SK-N-MC (cell line): ENCODE data around the gene POLG.

Experiments used
- DNase-seq: peaks from one replicate; pipeline ENCODE4 v3.0.0-alpha.2; 2011; ENCODE audit warnings: low read depth, low spot score
- H3K27ac ChIP-seq: fragments of 200-600 bp; sonication (generic); 2 replicates; pipeline ENCODE4 v1.5.1; 2016; ENCODE audit warnings: mixed run types
- H3K36me3 ChIP-seq: fragments of 200-600 bp; sonication (generic); 2 replicates; pipeline ENCODE4 v1.6.1; 2017; ENCODE audit warnings: antibody characterized with exemption, low read length, mixed read lengths; ENCODE audit not compliant: insufficient read depth
- H3K4me3 ChIP-seq: fragments of 200-600 bp; sonication (generic); 2 replicates; pipeline ENCODE4 v1.5.1; 2016
- H3K9ac ChIP-seq: fragments of 200-600 bp; sonication (generic); 2 replicates; pipeline ENCODE4 v1.8.0; 2017; ENCODE audit warnings: mixed run types, mixed read lengths; ENCODE audit not compliant: insufficient read length
- H3K9me3 ChIP-seq: fragments of 200-600 bp; sonication (generic); 2 replicates; pipeline ENCODE4 v1.6.1; 2017; ENCODE audit warnings: low read depth, mild to moderate bottlenecking, antibody characterized with exemption, low read length, moderate library complexity, mixed read lengths
- EZH2 ChIP-seq: fragments of 200-600 bp; sonication (generic); IDR thresholded peaks from one replicate; pipeline ENCODE4 v1.6.1; 2017; ENCODE audit warnings: antibody characterized with exemption
- FOXP2 ChIP-seq: optimal IDR thresholded peaks from 2 replicates; pipeline ENCODE3; 2011; ENCODE audit warnings: mild to moderate bottlenecking, moderate library complexity; ENCODE audit not compliant: insufficient read depth; ENCODE audit errors: extremely low read length, control extremely low read depth
- POLR2AphosphoS5 ChIP-seq: IDR thresholded peaks from 2 replicates; pipeline ENCODE4 v1.6.1; 2012; ENCODE audit warnings: mild to moderate bottlenecking, low read depth, low read length, borderline replicate concordance

The POLG gene

DNA sequence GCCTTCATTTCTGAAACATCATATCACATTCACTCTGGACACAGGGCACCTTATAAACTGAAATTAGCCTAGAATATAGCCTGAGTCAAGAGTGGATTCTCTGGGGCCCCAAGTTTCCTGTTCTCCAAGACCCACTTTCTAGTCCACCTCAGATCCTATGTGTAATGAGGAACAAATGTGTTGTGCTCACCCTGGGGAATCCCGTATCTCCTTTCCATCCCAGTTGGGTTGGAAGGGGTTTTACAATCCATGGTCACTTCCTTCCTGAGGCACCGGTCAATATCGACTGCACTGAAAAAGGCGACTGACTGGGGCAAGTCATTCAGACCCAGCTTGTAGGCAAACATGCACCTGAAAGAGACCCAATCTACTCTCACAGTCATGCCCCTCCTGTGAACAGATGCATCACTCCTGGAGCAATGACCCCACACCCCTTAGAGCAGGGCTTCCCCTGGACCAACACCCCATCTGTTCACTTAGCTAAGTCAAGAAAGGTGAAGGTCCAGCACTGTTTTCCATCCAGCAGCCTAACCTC lies 17.4 kb downstream of the POLG start:
- H3K9ac ChIP-seq: no peak overlapping the region
- H3K36me3 ChIP-seq: peaks cover 95% of the 10 kb centered on the region
- DNase-seq: no peak

DNA sequence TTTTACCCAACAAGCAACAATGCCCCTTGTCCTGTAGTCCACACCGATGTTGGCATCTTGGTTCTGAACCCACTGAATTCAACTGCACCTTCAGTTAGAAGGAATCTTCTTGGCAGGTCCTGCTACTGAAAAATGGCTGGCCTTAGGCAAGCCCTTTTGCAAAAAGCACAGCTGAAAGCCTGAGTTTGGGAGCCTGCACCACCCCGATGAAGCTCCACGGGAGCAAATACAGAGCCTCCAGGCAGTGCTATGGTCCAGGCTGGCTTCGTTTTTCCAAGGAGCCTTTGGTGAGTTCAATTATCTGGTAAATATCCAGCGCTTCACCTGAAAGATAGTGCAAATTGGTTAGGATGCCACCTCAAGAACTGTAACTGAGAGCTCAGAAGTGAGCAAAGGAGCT lies 18.1 kb downstream of the POLG start:
- Histone ChIP-seq H3K9ac (no peak overlapping the region), H3K36me3 (peaks cover 94% of the 10 kb centered on the region), H3K9me3 (no peaks in the 10 kb centered on the region), H3K4me3 (no peak overlapping the region), H3K27ac (peak overlapping the region; percentile 8; the same call in 1 of the 2 replicates)
- no peak for TF ChIP-seq EZH2
- no peak for DNase-seq

More for the DNA sequence above, 17.4 kb downstream of the POLG start:
- Histone ChIP-seq H3K27ac (no peak overlapping the region), H3K4me3 (no peak overlapping the region), H3K9me3 (no peaks in the 10 kb centered on the region)
- TF ChIP-seq EZH2 (no peak), POLR2AphosphoS5 (no peak), FOXP2 (no peak)

DNA sequence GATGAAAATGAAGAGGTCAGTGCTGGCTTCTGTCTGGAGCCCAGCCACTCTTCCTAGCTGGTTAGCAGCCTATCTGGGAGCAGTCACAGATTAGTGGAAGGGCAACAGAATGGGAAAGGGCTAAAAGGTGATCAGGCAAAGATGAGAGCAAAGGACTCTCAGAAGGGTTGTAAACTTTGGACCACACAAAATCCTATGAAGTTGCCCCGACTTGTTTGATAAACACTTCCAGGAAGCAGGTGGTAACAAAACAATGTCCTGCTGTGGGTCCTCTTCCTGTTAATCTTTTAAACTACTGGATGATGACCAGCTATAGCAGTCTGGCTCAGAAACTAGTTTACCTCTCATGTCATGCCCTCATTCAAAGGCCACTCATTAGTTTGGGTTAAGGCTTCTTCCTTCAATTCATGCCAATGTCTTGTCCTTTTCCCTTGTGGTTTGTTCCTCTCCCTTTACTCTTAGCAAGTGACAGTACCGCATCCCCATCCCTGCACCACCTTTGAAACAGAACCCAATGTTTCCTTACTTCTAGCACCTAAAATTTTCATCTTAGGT lies 19.2 kb downstream of the POLG start:
- DNase-seq: no peak
- no peaks in the 10 kb centered on the region for H3K9me3 ChIP-seq
- H3K9ac ChIP-seq: no peak overlapping the region
- TF ChIP-seq EZH2 (no peak), FOXP2 (no peak), POLR2AphosphoS5 (no peak)
- H3K36me3 ChIP-seq: peaks cover 87% of the 10 kb centered on the region
- H3K27ac ChIP-seq: peak overlapping the region; percentile 7
- no peak overlapping the region for H3K4me3 ChIP-seq

DNA sequence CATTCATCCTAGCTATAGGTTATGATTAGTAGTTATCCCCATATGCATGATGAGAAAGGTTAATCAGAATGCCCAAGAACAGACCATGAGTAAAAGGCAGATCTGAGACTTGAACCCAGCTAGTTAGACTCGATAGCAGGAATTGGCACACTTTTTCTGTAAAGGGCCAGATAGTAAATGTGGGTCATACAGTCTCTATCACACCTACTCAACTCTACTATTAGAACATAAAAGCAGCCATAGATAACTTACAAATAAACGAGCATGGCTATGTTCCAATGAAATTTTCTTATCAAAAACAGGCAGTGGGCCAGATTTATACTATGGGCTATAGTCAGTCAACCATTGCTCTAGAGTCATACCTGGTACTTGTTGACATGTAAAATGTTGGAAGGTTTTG lies 24.6 kb downstream of the POLG start:
- TF ChIP-seq POLR2AphosphoS5: no peak
- no peak for TF ChIP-seq FOXP2
- TF ChIP-seq EZH2: no peak
- Histone ChIP-seq H3K27ac (peak overlapping the region; percentile 64), H3K36me3 (peaks cover 85% of the 10 kb centered on the region), H3K9me3 (no peaks in the 10 kb centered on the region), H3K4me3 (no peak overlapping the region), H3K9ac (no peak overlapping the region)
- DNase-seq: no peak

DNA sequence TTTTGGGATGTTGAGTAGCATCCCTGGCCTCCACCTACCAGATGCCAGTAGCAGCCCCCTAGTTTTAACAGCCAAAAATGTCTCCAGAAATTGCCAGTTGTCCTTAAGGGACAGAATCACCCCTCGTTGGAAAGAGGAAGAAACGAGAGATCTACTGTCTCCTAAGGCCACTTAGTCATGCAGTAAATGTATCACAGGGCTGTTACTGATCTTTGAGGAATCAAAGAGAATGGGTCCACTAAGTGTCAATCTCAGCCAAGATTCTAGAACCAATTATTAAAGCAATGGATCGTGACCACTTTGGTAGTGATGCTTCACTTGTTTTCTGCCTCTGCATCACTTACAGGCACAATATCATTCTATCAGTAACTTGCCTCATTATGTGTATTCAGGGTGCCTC lies 26.4 kb downstream of the POLG start:
- Histone ChIP-seq H3K9ac (no peak overlapping the region), H3K4me3 (no peak overlapping the region), H3K9me3 (no peaks in the 10 kb centered on the region), H3K36me3 (peaks cover 84% of the 10 kb centered on the region), H3K27ac (no peak overlapping the region)
- TF ChIP-seq POLR2AphosphoS5: no peak
- no peak for TF ChIP-seq EZH2
- no peak for TF ChIP-seq FOXP2
- DNase-seq: no peak

DNA sequence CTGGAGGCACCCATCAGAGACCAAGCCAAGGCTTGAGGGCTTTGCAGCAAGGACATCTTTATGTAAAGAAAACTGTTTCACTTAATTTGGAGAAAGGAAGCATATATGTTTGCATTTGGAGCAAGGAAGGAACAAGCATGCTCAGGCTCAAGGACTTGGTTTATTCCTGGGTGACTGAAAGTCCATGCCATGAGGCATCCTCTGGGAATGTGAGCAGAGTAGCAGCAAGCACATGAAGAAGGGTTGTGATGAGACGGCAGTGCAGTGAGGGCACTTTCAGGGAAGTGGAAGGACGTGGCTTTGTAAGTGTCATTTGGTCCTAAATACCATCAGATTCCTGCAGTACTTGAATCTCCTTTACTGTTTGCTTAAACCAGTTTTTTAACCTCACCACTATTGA lies 26.8 kb downstream of the POLG start:
- no peak for DNase-seq
- Histone ChIP-seq H3K9me3 (no peaks in the 10 kb centered on the region), H3K9ac (no peak overlapping the region), H3K4me3 (no peak overlapping the region), H3K27ac (no peak overlapping the region), H3K36me3 (peaks cover 84% of the 10 kb centered on the region)
- TF ChIP-seq FOXP2 (no peak), EZH2 (no peak)

DNA sequence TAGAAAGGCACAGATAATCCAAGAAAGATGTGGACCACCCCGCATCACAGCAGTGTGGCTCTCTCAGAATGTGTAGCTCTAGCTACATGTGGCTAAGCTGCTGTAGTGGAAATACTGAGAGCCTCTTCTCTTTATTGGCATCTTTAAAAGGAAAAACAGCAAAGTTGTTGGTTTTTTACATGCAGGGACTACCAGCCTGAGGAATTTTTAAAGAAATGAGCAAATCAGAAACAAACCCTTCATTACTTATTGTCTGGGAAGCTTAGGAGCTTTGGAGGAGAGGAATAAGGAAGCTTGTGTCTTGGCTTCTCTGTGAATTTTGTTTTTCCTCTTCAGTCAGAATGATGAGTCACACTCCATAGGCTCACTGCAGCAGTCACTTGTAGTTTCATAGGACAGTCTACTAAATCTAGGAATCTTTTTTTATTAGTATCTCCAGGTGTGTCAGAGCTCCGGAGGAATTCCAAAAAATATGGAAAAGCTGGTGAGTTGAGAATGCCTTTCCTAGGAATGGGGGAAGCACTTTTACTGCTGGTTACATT lies 27.5 kb downstream of the POLG start:
- Histone ChIP-seq H3K9ac (no peak overlapping the region), H3K9me3 (no peaks in the 10 kb centered on the region), H3K4me3 (no peak overlapping the region), H3K27ac (peak overlapping the region; percentile 64; the same call in 1 of the 2 replicates), H3K36me3 (peaks cover 80% of the 10 kb centered on the region)
- no peak for DNase-seq
- TF ChIP-seq EZH2 (no peak), FOXP2 (no peak), POLR2AphosphoS5 (no peak)

DNA sequence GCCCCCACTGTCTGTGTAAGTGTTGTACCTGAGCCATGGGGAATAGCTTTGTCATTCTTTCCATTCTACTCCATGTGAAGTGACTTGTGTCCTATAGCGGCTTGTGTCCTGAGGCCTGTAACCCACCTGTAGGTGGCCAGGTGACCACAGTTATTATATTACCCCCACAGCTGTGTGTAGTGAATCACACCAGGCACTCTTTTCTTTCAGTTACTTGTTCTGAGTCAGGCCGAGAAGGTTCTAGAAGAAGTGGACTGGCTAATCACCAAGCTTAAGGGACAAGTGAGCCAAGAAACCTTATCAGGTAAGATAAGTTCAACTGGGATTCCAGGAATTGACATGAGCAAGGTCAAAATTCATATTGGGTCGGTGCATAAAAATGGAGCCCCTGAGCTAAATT lies 29.2 kb downstream of the POLG start:
- H3K36me3 ChIP-seq: peaks cover 89% of the 10 kb centered on the region
- no peak overlapping the region for H3K4me3 ChIP-seq
- H3K9me3 ChIP-seq: no peaks in the 10 kb centered on the region
- TF ChIP-seq EZH2: no peak
- H3K27ac ChIP-seq: no peak overlapping the region
- no peak for DNase-seq
- no peak overlapping the region for H3K9ac ChIP-seq

DNA sequence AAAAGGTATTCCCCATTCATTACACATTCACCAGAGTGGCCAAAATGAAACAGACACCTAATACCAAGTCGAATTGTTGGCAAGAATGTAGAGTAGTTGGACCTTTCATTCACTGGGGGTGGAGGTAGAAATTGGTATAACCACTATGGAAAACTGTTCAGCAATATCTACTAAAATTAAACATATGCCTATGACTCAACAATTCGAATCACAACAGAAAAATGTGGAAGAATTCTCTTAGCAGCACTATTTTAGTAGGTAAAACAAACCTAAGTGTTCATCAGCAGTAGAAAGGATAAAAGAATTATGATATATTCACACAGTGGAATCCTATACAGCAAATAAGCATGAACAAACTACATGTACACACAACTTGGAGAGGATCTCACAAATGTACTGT lies 30.6 kb downstream of the POLG start:
- DNase-seq: no peak
- Histone ChIP-seq H3K9ac (no peak overlapping the region), H3K36me3 (peaks cover 87% of the 10 kb centered on the region), H3K27ac (0 out of 2 replicates have a peak overlapping the region, but pooled peaks have one; percentile 19), H3K4me3 (no peak overlapping the region), H3K9me3 (no peaks in the 10 kb centered on the region)
- TF ChIP-seq POLR2AphosphoS5 (no peak), EZH2 (no peak), FOXP2 (no peak)
